Stomach (tissue), 9 donors: ENCODE data around the gene GMDS. TPM values are rescaled to one million over a fixed set of nuclear protein-coding genes. Genes with fewer than 3 reads are reported as not detected.

Source experiments
- DNase-seq, 2 donors: peaks; one replicate each; pipeline versions ENCODE4 v3.0.0 to v3.0.0-alpha.2; 2013 to 2019
- H3K27ac ChIP-seq, 5 donors: fragments of 200-600 bp in 4 of 5; sonication (generic) in 4 of 5; one replicate each; pipeline ENCODE4 v1.5.1; 2013 to 2019; ENCODE audit warnings: mild to moderate bottlenecking in 1 of 5, moderate library complexity in 1 of 5
- H3K27me3 ChIP-seq, 3 donors: fragments of 200-600 bp; sonication (generic); one replicate each; pipeline ENCODE4 v1.5.1; 2017 to 2019; ENCODE audit warnings: mixed run types in 1 of 3
- H3K36me3 ChIP-seq, 4 donors: fragments of 200-600 bp; sonication (generic); 1 replicate in 3 of 4; 2 replicates in 1 of 4; pipeline ENCODE4 v1.5.1; 2016 to 2019
- H3K4me1 ChIP-seq, 4 donors: fragments of 200-600 bp; sonication (generic); one replicate each; pipeline ENCODE4 v1.5.1; 2016 to 2019
- H3K4me3 ChIP-seq, 4 donors: fragments of 200-600 bp; sonication (generic) in 3 of 4; one replicate each; pipeline ENCODE4 v1.5.1; 2016 to 2019; ENCODE audit warnings: mild to moderate bottlenecking in 1 of 4
- H3K9me3 ChIP-seq, 4 donors: fragments of 200-600 bp; sonication (generic); one replicate each; pipeline ENCODE4 v1.5.1; 2016 to 2019
- CTCF ChIP-seq, 7 experiments: fragments of 450-650 bp in 4 of 7; fragments of 200-600 bp in 3 of 7; sonication (generic) in 3 of 7; IDR thresholded peaks; one replicate each; pipeline ENCODE4 v1.5.1; 2016 to 2019; ENCODE audit warnings: antibody characterized with exemption in 7 of 7, control low read depth in 2 of 7, mild to moderate bottlenecking in 1 of 7
- EP300 ChIP-seq: sonication (generic); formaldehyde crosslinking; IDR thresholded peaks from one replicate; pipeline ENCODE4 v1.6.1; 2017; ENCODE audit warnings: antibody characterized with exemption
- POLR2A ChIP-seq, 4 donors: fragments of 450-650 bp; IDR thresholded peaks; one replicate each; pipeline ENCODE4 v1.6.1; 2016; ENCODE audit warnings: antibody characterized with exemption in 4 of 4, control low read depth in 2 of 4, mild to moderate bottlenecking in 1 of 4, moderate library complexity in 1 of 4
- POLR2AphosphoS5 ChIP-seq, 3 donors: sonication (generic); formaldehyde crosslinking; IDR thresholded peaks; one replicate each; pipeline ENCODE4 v1.6.1; 2016; ENCODE audit warnings: antibody characterized with exemption in 3 of 3
- WGBS, 5 donors: extraction: QIAGEN DNeasy Blood & Tissue Kit in 3 of 5; methylation state at CpG; one replicate each; pipeline versions ENCODE4 v1.1.5 to v1.1.7; 2013 to 2018; 5-methylcytosine and 5-hydroxymethylcytosine counted together
- intact Hi-C: fragments of 100-400 bp; cut with DNase I; formaldehyde crosslinking; loops from one replicate; pipeline ENCODE4 v1.15.1; 2023; ENCODE audit warnings: low total_unique reads
- polyA plus RNA-seq, 3 donors: library from polyadenylated mRNA; stranded (reverse); fragments of 200-250 nt; gene quantifications; one replicate each; pipeline ENCODE4 v1.2.3, GENCODE V29; 2013
- total RNA-seq, 5 donors: library from RNA; depleted of rRNA; stranded (reverse); fragments of >200 nt; gene quantifications; one replicate each; pipeline versions ENCODE4 v1.1.0 to v1.2.3, GENCODE V29; 2014 to 2016
- donor health status: healthy with polysubstance abuse.
- donor health status: Bipolar disorder and iron deficiency.
- donor health status: healthy.

The GMDS gene
- total and polyA plus RNA-seq, 8 donors: 83.7 to 262 (median 121) TPM

GRCh38 chr6:1574083-1574761 lies 671.2 kb downstream of the GMDS start:
- H3K4me3 ChIP-seq: no peak overlapping the region
- peaks cover 0 to 8% (median 0%) of the 10 kb centered on the region in 4 donors for H3K4me1 ChIP-seq
- H3K36me3 ChIP-seq: no peaks in the 10 kb centered on the region
- intact Hi-C loops: no loop called here
- TF ChIP-seq POLR2AphosphoS5 (IDR thresholded peaks at IDR 0.05): no peak
- no peak for TF ChIP-seq CTCF (IDR thresholded peaks at IDR 0.05)
- no peak for TF ChIP-seq EP300
- no peak for TF ChIP-seq POLR2A (IDR thresholded peaks at IDR 0.05)
- WGBS, 5 donors: 81 to 90% (median 83%) methylated on average over 13 of the region's 13 CpGs
- no peak overlapping the region for H3K27ac ChIP-seq
- peaks cover 0 to 24% (median 17%) of the 10 kb centered on the region in 4 donors for H3K9me3 ChIP-seq
- peaks cover 0 to 6% (median 0%) of the 10 kb centered on the region in 3 donors for H3K27me3 ChIP-seq
- DNase-seq: no peak
